TTC549 (cell line): ENCODE results near the gene FCHSD2.
"Not testable (repeated sequence)": the region's sequence is repeated elsewhere in the genome, so short reads cannot be mapped to it uniquely, and the experiment has no call there.

Experiments used
- FAIRE-seq: peaks from 2 replicates; lab custom pipeline; 2012; peaks lifted over from hg19 to GRCh38; lab: Jason Lieb, UNC

The FCHSD2 gene

DNA sequence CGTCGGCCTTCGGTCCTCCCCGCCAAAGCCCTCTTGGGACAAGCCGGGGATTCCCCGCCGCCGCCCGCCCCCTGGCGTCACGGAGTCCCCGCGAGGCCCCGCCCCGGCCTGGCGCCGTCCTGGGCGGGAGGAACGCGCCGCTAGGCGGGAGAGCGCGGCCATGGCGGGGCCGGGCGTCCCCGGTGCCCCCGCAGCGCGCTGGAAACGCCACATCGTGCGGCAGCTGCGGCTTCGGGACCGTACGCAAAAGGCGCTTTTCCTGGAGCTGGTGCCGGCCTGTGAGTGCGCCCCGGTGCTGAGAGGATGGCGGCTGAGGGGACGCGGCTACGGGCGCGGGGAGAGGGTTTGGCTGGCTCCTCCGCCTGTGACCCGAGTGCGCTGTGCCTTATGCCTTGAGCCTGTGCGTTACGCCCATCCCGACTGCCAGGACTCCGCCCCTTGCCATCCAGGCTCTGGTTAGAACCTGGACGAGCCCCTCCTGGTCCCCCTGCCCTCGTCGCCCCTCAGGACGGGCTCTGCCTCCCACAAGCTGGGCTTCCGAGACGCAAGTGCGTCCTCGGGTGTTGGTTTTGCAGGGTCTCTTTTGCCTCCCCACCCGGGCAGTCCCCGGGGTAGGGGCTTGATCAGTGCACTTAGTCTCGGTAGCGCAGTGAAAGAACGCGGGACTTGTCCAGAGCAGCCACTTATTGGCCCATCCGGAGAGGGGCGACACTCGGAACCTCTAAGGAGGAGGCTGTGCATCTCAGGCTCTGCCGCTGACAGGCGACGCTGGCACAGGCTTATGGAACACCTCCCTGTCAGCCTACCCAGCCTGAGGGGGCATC, 327.6 kb downstream of the FCHSD2 start, which contains the start of gene ATG16L2:
TSS of gene ATG16L2 (plus strand) at position 126 of the 824 bp plus-strand sequence. CDS start at position 161, 35 bp downstream.
- no peak for FAIRE-seq

DNA sequence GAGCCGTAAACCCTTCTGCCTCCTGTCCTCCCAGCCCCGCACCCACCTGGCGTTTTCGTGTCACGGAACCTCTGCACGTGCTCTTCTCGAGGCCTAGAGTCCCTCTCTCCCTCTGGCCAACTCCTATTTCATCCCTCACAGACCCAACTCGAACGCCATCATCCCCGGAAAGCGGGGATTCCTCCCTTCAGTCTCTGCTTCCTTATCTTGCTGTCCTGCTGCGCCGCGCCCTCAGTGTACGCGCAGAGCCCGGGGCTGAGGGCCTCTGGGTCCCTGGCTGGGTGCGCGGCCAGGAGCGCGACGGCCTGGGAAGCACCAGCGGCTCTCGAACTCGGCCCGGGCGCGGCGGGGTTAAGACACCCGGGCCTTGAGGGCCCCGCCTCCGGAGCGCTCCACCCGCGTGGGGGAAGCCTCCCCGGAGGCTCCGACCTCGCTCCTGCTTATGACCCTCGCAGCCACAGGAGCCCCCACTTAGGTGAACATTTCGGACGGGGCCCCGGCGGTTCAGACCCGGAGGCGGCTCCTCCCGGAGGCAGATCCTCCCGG, 328.3 kb downstream of the FCHSD2 start:
- FAIRE-seq, result no peak

DNA sequence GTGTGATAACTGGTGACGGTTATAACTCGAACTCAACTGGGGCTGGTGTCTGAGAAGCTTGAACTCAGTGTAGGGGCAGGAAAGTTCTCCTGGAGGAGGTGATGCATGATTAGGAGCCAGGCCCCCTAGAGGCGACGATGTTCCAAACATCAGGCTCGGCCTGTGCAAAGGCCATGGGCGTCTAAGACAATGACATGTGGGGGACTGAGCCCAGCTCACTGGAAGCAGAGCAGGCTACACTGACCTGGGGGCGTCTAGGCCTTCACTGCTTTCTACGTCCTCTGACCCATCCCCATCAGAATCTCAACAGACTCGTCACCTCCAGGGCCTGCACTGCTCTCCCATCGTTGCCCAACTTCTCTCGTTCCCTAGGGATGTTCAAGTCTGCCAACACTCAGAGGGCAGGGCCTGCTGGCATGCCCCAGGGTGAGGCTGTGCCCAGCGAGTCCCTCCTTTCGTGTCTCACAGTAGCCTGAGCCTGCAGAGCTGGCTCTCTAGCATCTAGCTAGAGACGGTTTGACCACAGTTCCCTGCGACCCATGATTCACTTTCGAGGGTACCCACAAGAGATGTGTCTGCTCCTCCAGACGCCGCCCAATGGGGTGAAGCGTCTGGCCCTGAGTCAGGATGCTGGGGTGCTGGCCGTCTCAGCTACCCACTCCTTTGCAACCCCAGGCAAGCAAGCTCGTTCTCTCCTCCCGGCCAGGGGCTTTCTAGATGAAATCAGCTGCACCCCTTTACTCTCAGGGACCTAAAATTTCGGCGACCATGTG, 329.0 kb downstream of the FCHSD2 start:
- FAIRE-seq, result no peak

DNA sequence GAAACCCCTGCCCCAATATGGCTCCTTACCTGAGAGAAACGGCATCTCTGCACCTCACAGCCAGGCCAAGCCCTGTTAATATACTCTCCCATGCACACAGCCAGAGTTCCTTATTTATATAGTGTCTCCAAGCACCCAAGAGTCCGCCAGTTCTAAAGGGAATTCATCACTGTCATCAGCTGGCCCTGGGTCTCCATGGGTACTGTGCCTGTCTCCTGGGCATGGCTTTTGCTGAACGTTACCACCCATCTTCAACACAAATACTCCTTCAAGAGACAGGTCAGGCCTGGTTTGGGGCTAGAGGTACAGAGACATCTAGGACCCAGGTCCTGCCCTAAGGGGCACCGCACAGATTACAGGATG, 329.5 kb downstream of the FCHSD2 start:
- FAIRE-seq, result no peak

DNA sequence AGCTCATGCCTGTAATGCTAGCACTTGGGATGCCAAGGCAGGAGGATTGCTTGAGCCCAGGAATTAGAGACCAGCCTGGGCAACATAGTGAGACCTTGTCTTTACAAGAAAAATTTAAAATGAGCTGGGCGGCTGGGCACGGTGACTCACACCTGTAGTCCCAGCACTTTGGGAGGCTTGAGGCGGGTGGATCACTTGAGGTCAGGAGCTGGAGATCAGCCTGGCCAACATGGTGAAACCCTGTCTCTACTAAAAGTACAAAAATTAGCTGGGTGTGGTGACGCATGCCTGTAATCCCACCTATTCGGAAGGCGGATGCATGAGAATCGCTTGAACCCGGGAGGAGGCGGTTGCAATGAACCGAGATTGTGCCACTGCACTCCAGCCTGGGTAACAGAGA, 330.4 kb downstream of the FCHSD2 start:
- FAIRE-seq, result not testable (repeated sequence)

DNA sequence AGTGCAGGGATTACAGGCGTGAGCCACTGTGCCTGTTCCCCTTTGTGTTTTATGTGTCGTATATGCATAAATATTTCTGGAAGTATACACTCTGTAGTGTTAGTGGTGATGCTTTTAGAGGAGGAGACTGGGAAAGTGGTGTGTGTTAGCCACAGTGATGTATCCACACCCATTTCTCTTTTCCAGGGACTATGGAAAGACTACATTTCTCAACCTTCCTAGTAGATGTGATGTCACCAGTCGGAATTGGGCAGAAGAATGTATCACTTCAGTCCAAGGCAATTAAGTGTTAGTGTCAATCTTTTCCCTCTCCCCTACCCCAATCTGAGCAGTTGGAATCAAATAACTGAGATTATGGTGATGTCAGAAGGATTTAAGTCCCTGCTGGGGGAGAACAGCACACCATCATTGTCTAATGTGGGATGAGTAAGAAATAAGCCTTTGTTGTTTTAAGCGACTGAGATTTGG, 333.8 kb downstream of the FCHSD2 start:
- no peak for FAIRE-seq

DNA sequence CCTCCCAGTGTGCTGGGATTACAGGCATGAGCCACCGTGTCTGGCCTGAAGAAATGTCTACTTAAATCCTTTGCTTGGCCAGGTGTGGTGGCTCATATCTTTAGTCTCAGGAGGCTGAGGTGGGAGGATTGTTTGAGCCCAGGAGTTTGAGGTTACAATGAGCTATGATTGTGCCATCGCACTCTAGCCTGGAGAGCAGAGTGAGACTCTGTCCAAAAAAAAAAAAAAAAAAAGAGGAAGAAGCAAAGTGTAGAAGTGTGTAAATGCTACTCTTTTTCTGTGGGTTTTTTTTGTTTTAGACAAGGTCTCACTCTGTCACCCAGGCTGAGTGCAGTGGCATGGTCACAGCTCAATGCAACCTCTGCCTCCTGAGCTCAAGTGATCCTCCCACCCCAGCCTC, 334.3 kb downstream of the FCHSD2 start:
- FAIRE-seq, result no peak

DNA sequence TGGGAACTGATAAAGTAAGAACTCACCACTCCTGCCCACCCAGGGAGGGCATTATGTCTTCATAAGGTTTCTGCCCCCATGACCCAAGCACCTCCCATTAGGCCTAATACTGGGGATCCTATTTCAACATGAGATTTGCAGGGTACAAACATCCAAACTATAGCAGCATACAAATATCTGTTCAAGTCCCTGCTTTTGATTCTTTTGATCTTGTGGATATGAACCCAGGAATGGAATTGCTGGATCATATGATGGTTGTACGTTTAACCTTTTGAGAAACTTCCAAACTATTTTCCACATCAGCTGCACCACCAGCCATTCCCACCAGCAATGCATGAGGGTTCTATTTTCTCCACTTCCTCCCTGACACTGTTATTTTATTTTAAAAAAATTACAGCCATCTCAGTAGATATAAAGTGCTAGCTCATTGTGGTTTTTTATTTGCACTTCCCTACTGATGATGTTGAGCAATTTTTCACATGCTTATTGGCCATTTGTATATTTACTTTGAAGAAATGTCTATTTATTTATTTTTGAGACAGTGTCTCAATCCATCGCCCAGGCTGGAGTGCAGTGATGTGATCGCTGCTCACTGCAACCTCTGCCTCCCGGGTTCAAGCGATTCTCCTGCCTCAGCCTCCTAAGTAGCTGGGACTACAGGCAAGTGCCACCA, 335.0 kb downstream of the FCHSD2 start:
- no peak for FAIRE-seq

DNA sequence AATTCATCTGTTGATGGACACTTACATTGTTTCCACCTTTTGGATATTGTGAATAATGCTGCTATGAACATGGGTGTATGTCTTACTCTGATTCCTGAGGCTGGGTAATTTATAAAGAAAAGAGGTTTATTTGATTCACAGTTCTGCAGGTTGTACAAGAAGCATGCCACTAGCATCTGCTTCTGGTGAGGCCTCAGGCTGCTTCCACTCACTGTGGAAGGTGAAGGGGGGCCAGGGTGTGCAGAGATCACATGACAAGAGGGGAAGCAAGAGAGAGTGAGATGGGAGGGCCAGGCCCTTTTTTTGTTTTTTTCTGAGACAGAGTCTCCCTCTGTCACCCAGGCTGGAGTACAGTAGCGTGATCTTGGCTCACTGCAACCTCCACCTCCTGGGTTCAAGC, 335.7 kb downstream of the FCHSD2 start:
- not testable (repeated sequence) for FAIRE-seq

DNA sequence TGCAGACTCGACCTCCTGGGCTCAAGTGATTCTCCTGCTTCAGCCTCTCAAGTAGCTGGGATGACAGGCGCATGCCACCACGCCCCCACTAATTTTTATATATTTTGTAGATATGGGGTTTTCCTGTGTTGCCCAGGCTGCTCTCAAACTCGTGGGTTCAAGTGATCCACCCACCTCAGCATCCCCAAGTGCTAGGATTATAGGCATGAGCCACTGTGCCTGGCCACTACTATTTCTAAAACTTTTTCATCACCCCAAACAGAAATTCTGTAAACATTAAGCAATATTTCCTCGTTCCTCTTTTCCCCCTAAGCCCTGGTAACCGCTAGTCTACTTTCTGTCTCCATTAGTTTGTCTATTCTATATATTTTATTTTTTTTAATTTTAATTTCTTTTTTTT, 336.9 kb downstream of the FCHSD2 start:
- no peak for FAIRE-seq

DNA sequence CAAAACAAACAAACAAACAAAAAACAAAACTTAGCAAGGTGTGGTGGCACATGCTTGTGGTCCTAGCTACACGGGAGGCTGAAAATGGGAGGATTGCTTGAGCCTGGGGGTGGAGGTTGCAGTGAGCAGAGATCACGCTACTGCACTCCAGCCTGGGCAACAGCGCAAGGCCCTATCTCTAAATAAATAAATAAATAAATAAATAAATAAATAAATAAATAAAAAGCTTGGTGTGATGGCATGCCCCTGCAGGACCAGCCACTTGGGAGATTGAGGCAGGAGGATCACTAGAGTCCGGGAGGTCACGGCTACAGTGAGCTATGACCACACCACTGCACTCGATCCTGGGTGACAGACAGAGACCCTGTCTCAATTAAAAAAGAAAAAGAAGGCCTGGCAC, 339.3 kb downstream of the FCHSD2 start:
- FAIRE-seq, result no peak

DNA sequence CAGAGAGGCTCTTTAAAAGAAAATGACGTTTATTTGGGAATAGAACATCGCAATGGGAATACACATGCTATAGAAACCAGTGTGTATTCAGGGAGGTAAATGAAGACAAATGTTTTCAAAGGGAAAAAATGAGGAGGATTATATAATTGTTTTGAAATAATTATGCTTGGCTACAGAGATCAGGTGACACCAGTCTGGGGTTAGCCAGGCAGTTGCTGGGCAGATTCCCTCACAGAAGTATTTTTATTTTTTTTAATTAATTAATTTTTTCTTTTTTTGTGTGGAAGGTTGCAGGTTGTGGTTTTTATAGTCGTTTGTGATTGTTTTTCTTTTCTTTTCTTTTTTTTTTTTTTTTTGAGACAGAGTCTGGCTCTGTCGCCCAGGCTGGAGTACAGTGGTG, 342.7 kb downstream of the FCHSD2 start:
- FAIRE-seq, result no peak

DNA sequence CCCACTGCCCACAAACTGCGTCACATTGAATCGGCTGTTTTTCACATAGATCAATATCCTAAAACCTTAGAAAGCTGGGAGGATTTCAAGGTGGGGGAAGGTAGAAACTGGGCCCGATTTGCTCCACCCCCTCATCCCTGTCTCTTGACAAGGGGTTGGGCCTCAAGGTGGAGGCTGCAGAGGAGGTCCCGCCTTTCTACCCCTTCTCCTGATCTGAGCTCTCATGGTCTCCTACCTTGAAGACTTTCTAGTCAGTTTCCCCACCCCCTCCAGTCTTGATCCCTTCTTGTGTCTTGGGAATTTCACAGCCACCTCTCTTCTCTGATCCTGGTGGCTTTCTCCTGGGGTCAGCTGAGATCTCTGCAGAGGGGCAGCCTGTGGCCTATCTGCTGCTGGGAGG, 343.8 kb downstream of the FCHSD2 start:
- FAIRE-seq, result no peak

DNA sequence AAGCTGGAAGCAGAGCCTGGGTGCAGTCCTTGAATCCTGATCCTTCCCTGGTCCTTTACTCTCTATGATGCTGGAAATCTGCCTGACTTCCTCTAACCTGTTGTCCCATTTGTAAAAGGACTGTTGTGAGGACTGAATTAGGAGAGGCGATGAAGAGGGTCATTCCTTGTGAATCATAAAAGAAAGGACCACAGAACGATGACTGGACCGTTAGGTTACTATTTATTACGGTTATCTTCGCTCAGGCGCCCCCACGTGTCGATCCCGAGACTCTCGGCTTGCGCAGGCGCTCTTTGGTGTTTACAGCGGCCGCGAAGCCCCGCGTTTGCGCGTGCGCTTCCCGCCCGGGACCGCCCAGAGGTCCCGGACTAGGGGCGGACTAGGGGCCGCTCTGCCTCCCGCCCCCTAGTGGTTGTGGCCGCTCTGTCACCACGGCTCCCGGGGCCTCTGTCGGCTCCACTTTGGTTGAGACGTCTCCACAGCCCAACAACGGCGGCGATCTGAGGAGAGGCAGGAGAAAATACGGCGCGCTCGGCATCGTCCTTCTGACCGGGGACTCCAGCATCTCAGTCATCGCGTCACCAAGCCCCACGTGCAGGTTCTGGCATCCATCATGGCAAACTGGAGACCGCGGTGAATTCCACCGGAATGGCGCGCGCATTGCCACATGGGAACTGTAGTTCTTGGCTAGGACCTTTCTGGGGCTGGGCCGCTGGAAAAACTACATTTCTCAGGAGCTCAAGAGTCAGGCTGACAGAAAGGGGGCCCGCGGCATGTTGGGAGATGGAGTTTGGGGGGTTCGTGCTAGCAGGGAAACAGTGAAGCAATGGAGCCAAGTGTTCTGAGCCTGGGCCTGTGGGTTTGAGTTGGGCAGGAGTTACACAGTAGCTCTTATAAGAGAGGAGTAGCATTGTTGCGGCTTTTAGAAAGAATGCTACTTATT, 348.4 kb downstream of the FCHSD2 start, which contains the start of gene STARD10:
TSS of gene STARD10 (minus strand) at position 623 of the 943 bp plus-strand sequence. CDS start 12,866 bp downstream, outside the sequence.
- peak; percentile 90 for FAIRE-seq

DNA sequence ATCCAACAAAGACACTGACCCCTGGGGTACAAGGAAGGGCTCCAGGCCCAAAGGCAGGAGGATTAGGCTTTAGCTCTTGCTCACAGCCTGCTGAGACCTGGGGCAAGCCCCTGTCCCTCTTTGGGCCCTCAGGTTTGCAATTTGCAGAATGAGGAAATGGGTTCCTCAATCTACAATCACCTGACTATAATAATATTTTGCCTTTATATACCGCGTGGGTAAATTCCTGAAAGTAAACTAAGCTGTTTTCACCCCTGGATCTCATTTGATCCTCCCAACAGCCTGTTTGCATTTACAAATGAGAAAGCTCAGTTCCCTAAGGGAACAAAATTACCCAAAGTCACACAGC, 349.1 kb downstream of the FCHSD2 start:
- no peak for FAIRE-seq

DNA sequence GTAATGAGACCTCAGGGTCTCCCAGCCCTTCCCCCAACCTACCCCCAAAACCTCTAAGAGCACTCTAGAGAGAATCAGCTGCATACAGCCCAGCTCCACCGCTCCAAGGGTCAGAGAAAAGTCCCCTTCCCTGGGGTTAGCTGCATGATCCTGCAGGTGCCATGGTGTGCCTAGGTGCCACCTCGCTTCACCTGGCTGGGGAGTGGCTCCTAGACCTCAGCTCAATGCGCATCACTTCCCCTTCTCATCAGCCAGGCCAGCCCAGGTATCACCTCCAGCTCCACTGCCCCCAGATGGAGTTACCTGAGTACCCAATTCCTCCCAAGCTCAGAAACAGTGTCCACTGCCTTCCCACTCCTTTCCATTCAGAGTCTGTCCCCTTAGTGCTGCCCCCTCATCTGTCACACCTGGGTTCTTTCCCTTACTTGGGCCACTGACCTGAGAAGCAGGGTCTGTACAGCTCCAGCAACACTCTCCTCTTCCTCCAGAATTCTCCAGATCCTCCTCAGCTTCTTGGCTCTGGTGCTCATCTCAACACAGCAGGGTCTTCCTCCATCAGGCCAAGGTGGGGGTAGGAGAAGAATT, 349.6 kb downstream of the FCHSD2 start:
- FAIRE-seq, result no peak

DNA sequence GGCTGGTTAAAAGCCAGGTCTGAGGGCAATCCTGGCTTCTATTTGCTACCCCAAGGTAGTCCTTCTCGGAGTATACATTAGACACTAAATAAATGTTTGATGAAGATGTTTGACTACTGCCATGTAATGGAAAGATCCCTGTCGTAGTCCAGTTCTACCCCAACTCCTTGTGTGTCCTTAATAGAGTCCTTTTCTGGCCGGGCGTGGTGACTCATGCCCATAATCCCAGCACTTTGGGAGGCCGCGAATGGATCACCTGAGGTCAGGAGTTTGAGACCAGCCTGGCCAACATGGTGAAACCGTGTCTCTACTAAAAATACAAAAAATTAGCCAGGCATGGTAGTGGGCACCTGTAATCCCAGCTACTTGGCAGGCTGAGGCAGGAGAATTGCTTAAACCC, 350.9 kb downstream of the FCHSD2 start:
- not testable (repeated sequence) for FAIRE-seq

DNA sequence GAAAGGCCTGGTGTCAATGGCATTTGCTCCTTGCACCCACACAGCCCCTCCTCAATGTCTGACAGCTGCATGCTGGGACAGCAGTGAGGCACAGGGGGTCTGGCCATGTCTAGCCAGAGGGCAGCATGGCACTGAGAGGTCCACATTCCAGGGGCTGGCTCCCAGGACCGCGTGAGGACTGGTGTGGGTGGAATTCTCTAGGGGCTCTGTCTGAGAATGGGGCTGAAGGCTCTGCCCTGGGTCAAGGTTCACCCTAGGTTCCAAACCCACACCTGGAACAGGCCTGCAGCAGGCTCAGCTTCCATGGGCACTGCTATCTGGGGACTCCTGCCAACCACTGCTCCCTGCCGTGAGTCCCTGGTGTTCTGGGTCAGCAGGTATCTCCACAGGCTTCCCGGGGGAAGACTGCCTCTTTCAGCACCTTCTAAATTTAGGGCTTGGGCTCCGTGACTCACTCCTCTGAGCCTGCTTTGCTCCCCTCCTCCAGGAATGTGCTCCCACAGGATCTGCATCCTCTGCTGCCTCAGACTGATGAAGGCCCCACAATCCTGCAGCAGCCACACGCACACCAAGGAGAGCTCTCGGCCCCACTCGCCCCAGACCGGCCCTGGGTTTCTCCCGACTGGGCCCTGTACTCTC, 352.5 kb downstream of the FCHSD2 start:
- FAIRE-seq, result no peak

DNA sequence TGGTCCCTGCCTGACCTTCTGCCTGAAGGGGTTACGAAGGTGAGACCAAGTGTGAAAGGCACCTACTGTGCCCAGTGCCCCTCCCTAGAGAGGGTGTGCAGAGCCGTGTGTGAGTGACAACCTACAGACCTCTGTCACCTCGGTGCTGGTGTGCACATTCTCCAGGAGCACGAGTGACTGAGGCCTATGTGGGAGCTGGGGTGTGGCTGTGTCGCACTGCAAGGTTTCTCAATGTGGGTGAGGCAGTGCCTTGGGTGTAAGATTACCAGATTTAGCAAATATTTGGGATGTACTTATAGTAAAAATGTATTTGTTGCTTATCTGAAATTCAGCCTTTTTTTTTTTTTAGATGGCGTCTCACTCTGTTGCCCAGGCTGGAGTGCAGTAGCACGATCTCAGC, 353.9 kb downstream of the FCHSD2 start:
- FAIRE-seq, result no peak
